GM12864 (cell line): ENCODE data around the gene APOBEC4.

Experiments used
- DNase-seq: peaks from one replicate; pipeline ENCODE4 v3.0.0-alpha.2; 2011; ENCODE audit warnings: low read depth
- H3K4me3 ChIP-seq: 2 replicates; pipeline ENCODE4 v1.5.1; 2011; ENCODE audit warnings: mild to moderate bottlenecking, low read depth, low read length, control low read depth
- CTCF ChIP-seq: IDR thresholded peaks from 2 replicates; pipeline ENCODE4 v1.5.1; 2011; ENCODE audit warnings: low read depth, mild to moderate bottlenecking, moderate library complexity, low read length, control low read depth, inconsistent platforms; ENCODE audit errors: missing control alignments

APOBEC4 gene

GRCh38 chr1:183674886-183675285 lies 21.8 kb upstream of the APOBEC4 start:
- DNase-seq, result no peak
- no peak overlapping the region for H3K4me3 ChIP-seq
- no peak for TF ChIP-seq CTCF

GRCh38 chr1:183674339-183674738 lies 21.2 kb upstream of the APOBEC4 start:
- H3K4me3 ChIP-seq, result no peak overlapping the region
- TF ChIP-seq CTCF, result no peak
- DNase-seq, result no peak

GRCh38 chr1:183673605-183674323 lies 20.6 kb upstream of the APOBEC4 start:
- H3K4me3 ChIP-seq, result no peak overlapping the region
- TF ChIP-seq CTCF, result no peak
- DNase-seq, result no peak

GRCh38 chr1:183670169-183670568 lies 17.1 kb upstream of the APOBEC4 start:
- peak; percentile 18 for TF ChIP-seq CTCF
- no peak for DNase-seq
- H3K4me3 ChIP-seq, result no peak overlapping the region

- no peak for DNase-seq
These were observed 3.2 kb upstream of the APOBEC4 start for GRCh38 chr1:183656355-183656754.

GRCh38 chr1:183655562-183656075 lies 2.5 kb upstream of the APOBEC4 start:
- peak; percentile 87 for TF ChIP-seq CTCF
- no peak overlapping the region for H3K4me3 ChIP-seq
- DNase-seq, result no peak

More at GRCh38 chr1:183656355-183656754, 3.2 kb upstream of the APOBEC4 start:
- TF ChIP-seq CTCF, result no peak
- no peak overlapping the region for H3K4me3 ChIP-seq

- TF ChIP-seq CTCF, result no peak
- no peak overlapping the region for H3K4me3 ChIP-seq
- no peak for DNase-seq
These were observed 1.6 kb upstream of the APOBEC4 start for GRCh38 chr1:183654706-183655105.
